HPDE6-E6E7 (cell line): Measurements from ENCODE around the gene CADM4.
"Not testable (repeated sequence)": the region's sequence is repeated elsewhere in the genome, so short reads cannot be mapped to it uniquely, and the experiment has no call there.

Source experiments
- DNase-seq: peaks from one replicate; pipeline ENCODE4 v3.0.0; 2011; ENCODE audit warnings: missing footprints; ENCODE audit errors: extremely low spot score

CADM4 gene

GRCh38 chr19:43662487-43662886 is 22.8 kb upstream of the CADM4 start:
- no peak for DNase-seq

GRCh38 chr19:43660971-43661360 is 21.3 kb upstream of the CADM4 start:
- no peak for DNase-seq

- DNase-seq, result no peak
These were observed 20.8 kb upstream of the CADM4 start for GRCh38 chr19:43660301-43660970.

- DNase-seq, result no peak
These were observed 18.8 kb upstream of the CADM4 start for GRCh38 chr19:43658494-43658893.

DNA sequence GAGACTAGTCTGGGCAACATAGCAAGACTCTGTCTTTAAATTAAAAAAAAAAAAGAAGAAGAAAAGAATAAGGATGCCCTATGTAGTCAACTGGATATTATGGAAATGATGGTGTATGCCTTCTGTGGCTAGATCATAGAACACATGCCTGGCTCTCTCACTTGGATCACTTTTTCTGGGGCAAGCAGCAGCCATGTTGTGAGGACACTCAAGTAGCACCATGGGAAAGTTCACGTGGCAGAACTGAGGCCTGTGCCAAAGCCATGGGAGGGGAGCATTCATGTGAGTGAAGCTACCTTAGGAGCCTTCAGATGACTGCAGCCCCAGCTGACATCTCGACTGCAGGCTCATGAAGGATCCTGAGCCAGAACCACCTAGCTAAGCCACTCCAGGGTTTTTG is 18.4 kb upstream of the CADM4 start:
- no peak for DNase-seq

DNA sequence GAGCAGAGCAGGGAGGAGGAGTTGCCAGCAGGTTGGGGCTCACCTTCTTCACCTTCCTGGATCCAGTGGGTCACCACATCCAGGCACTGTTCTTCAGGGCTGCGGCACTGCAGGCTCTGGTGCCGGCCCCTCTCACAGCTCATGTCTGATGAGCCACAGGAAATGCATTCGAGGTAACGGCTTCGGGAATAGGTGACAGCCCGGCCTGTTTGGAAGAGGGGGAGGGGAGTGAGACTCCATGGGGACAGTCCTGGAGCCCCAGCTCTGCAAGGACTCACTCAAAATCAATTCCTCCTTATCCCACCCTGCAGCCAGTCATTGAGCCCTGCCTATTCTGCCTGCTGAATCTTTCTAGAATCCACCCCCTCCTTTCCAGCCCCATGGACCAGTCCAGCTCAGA is 16.8 kb upstream of the CADM4 start:
- DNase-seq, result no peak

DNA sequence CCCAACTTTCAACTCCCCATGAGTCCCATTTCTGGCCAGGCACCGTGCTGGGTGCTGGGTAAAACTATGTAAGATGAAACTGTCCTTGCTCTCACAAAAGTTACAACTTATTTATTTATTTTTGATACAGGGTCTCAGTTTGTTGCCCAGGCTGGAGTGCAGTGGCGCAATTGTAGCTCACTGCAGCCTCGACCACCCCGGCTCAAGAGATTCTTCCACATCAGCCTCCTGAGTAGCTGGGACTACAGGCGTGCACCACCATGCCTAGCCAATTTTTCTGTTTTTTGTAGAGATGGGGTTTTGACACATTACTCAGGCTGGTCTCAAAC is 12.9 kb upstream of the CADM4 start:
- no peak for DNase-seq

DNA sequence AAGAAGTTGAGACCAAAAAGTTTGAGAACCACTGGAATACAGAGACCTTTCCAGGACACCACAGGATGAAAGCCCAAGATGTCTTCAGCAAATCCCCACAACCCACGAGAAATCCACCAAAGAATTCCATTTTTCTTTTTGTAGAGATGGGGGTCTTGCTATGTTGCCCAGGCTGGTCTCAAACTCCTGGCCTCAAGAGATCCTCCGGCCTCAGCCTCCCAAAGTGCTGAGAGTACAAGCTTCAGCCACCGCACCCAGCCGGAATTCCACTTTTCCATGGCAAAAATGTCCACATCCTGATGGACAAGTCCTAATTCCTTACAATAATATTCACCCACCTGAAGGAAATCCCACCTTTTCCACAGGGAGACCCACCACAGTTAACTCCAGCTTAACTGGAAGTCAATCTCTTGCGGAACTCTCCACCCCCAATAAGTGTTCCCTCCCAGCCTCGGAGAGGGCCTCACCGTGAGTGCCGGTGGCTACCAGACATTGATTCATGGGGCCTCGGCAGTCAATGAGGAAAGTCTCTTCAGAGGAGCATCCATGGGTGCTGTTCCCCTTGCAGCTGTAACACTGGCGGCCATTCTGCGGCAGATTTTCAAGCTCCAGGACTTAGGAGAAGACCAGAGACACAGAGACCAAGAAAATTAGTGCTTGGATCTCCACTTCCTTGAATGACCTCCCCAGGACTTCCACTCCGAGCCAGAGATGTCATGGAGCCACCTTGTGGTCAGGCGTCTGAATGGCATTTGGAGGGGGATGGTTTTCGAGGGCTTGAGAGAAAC is 12.3 kb upstream of the CADM4 start:
- no peak for DNase-seq

DNA sequence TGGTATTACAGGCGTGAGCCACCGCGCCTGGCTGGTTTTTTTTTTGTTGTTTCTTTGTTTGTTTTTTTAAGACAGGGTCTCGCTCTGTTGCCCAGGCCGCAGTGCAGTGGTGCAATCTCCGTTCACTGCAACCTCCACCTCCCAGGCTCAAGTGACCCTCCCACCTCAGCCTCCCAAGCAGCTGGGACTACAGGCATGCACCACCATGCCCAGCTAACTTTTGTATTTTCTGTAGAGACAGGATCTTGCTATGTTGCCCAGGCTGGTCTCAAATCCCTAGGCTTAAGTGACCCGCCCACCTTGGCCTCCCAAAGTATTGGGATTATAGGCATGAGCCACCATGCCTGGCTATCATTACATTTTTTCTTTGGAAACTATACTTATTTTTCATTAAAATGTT is 10.6 kb upstream of the CADM4 start:
- DNase-seq, result not testable (repeated sequence)

- no peak for DNase-seq
These were observed 9.9 kb upstream of the CADM4 start for GRCh38 chr19:43649514-43649913.

DNA sequence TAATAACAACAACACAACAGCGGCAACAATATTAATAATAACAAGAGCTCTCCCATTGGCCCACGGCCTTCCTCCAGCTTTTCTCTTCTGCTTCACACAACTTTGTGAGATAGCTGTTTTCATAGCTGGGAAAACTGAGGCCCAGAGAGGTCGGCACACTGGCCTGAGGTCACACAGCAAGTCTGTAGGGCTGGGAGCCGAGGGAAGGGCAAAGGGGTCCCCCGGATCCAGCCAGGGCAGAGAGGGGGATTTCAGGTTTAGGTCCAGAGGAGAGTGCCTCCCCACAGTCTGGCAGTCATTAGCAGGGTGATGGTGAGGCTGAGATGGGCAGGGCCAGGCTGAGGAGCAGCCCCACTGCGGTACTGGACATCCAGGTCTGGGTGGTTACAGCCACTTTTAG is 9.0 kb upstream of the CADM4 start:
- DNase-seq, result no peak

DNA sequence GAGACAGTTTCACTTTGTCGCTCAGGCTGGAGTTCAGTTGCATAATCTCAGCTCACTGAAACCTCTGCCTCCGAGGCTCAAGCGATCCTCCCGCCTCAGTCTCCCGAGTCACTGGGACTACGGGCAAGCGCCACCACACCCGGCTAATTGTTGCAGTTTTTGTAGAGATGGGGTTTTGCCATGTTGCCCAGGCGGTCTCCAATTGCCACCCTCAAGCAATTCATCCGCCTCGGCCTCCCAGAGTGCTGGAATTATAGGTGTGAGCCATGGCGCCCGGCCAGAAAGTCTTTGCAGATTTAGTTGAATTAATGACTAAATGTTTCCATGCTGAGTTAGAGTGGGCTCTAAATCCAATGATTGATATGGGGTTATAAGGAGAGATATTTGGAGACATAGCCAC is 4.5 kb upstream of the CADM4 start:
- no peak for DNase-seq

DNA sequence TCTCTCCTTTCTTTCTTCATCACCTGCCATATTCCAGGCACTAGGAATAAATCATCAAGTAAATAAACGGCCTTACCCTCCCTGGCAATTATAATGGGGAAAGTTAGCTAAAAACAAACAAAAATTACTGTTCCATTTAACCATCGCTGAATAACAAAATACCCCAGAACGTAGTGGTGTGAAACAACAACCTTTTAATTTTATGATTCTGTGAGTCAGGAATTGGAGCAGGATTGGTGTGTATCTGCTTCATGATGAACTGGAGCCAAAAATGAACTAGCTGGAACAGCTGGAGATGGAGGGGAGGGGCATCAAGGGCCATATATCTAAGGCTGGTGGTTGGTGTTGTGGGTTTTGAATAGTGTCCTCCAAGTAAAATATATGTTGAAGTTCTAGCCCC is 3.7 kb upstream of the CADM4 start:
- DNase-seq, result no peak

GRCh38 chr19:43642531-43642930 is 2.9 kb upstream of the CADM4 start:
- no peak for DNase-seq

DNA sequence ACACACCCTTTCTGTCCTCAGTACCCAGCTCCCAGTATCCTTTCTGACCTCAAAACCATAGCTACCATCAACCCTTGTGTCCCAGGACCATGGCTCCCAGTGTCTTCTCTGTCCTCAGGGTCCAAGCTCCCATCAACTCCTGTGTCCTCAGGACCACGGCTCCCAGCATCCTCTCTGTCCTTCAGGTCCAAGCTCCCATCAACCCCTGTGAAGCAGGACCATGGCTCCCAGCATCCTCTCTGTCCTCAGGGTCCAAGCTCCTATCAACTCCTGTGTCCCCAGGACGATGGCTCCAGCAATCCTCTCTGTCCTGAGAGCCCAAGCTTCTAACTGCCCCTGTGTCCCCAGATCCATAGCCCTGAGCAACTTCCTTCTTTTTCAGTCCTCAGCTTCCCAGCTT is 1.7 kb upstream of the CADM4 start:
- no peak for DNase-seq

GRCh38 chr19:43640424-43640757 is 741 bp upstream of the CADM4 start:
- DNase-seq, result no peak

DNA sequence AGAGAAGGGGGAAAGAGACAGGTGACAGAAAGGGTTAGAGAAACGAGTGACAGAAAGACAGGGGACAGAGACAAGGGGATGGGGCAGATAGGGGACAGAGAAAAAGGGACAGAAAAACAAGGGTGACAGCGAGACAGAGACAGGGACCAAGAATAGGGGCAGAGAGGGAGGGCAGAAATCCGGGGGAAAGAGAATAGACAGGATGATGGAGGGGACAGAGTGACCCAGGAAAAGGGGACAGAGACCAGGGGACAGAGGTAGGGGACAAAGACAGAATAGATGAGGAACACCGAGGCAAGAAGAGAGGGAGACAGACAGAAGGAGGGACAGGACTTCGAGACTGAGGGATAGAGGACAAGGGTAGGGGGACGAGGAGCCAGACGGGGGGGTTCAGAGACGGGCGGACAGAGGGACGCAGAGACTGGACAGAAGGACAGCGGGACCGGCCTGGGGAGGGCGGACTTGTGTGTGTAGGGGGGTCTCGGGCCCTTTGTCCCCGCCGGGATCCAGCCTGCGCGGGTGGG is 593 bp downstream of the CADM4 start:
- DNase-seq, result no peak

GRCh38 chr19:43638214-43638994 is 1.2 kb downstream of the CADM4 start:
- no peak for DNase-seq

DNA sequence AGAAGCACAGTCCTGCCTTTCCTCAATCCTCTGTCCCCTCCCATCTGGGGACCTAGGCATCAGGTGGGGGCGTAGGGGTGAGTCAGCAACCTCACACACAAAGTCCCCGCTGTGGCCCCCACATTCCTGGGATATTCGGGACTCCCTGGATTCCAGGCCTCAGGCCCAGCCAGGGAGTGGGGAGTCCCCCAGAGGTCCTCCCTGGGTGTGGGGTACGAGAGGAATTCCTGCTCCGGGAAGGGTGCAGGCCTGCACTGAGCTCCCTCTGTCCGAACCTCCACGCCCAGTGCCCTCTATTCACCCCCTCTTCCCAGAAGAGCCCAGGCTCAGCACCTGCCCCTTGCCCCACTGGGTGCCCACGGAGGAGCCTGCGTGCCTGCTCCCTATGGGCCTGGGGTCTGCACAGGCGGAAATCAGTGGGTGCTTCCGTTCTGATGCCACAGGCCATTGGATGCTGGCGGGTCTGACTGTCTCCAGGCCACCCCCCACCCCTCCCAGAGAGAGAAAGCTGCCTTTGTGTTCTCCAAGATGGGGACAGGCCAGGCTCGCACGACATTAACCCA is 3.4 kb downstream of the CADM4 start:
- no peak for DNase-seq

GRCh38 chr19:43635561-43635940 is 4.1 kb downstream of the CADM4 start:
- not testable (repeated sequence) for DNase-seq

DNA sequence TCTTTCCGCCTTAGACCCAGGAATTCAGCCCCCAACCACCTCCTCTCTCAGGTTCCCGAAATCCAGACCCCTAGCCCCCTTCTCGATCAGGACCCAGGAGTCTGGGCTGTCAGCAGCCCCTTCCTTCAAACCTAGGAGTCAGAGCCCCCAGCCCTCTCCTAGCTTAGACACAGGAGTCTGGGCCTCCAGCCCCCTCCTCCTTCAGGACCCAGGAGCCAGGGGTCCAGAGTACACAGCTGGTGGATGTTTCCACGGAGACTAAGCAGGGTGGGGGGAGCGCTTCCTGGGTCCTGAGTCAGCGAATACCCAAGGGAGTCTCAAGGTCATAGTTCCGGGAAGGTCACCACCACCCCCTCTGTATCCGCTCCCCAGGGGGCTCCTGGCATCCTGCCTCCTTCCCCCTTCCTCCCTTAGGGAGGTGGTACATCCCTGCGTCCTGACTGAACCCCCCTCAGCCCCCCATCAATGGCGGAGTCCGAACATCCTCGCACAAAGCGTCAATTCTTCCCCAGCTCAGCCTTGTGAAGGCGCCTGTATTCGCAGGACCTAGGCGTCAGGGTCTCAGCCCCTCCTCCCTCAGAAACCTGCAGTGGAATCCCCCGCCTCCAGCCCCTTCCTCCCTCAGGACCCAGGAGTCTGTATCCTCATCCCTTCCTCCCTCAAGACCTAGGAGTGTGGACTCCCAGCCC is 4.6 kb downstream of the CADM4 start:
- DNase-seq, result no peak

DNA sequence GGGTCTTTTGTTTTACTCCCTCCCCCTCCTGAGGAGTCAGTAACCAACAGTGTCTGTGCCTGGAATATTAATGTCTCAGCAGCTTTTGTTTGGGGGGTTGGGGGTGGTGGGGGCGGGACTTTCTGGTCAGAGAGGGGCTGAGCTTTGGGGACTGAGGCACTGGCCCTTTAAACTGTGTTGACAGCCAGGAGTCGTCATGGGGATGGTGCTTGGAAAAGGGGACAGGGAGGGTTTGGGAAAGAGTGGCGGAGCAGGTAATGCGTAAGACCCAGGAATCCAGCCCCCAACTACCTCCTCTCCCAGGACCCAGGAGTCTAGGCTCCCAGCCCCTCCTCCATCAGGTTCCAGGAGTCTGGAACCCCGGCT is 5.2 kb downstream of the CADM4 start:
- no peak for DNase-seq
